Skeletal muscle tissue (tissue), 4 donors: Measurements from ENCODE around the gene JMJD8. TPM values are rescaled to one million over a fixed set of nuclear protein-coding genes. Genes with fewer than 3 reads are reported as not detected.

Experiments
- H3K27ac ChIP-seq: one replicate; pipeline ENCODE4 v1.7.0; 2013; ENCODE audit warnings: mild to moderate bottlenecking, low read depth, low read length, inconsistent platforms
- H3K27me3 ChIP-seq, 3 donors: one replicate each; pipeline ENCODE4 v1.7.0; 2013; ENCODE audit warnings: low read length in 3 of 3; ENCODE audit not compliant: control insufficient read depth in 3 of 3, insufficient read depth in 3 of 3
- H3K36me3 ChIP-seq, 3 donors: one replicate each; pipeline ENCODE4 v1.7.0; 2013; ENCODE audit warnings: low read length in 3 of 3; ENCODE audit not compliant: control insufficient read depth in 3 of 3, insufficient read depth in 3 of 3
- H3K4me1 ChIP-seq, 3 donors: one replicate each; pipeline ENCODE4 v1.7.0; 2013; ENCODE audit warnings: low read length in 3 of 3, mild to moderate bottlenecking in 3 of 3; ENCODE audit not compliant: control insufficient read depth in 3 of 3, insufficient read depth in 3 of 3
- H3K4me3 ChIP-seq, 3 donors: one replicate each; pipeline ENCODE4 v1.7.0; 2013; ENCODE audit warnings: low read length in 3 of 3
- H3K9ac ChIP-seq, 3 donors: one replicate each; pipeline ENCODE4 v1.7.0; 2013; ENCODE audit warnings: low read length in 3 of 3, mild to moderate bottlenecking in 3 of 3, moderate library complexity in 2 of 3, low read depth in 1 of 3
- H3K9me3 ChIP-seq, 3 donors: one replicate each; pipeline ENCODE4 v1.7.0; 2013; ENCODE audit warnings: low read length in 3 of 3; ENCODE audit not compliant: control insufficient read depth in 3 of 3
- total RNA-seq: library from RNA; depleted of rRNA; stranded (reverse); fragments of >200 nt; gene quantifications from one replicate; pipeline ENCODE4 v1.2.3, GENCODE V29; 2014
- donor health status: Osteomylitis.

Gene JMJD8
- total RNA-seq, 1 donor from 2014 or later = 13.0 TPM

DNA sequence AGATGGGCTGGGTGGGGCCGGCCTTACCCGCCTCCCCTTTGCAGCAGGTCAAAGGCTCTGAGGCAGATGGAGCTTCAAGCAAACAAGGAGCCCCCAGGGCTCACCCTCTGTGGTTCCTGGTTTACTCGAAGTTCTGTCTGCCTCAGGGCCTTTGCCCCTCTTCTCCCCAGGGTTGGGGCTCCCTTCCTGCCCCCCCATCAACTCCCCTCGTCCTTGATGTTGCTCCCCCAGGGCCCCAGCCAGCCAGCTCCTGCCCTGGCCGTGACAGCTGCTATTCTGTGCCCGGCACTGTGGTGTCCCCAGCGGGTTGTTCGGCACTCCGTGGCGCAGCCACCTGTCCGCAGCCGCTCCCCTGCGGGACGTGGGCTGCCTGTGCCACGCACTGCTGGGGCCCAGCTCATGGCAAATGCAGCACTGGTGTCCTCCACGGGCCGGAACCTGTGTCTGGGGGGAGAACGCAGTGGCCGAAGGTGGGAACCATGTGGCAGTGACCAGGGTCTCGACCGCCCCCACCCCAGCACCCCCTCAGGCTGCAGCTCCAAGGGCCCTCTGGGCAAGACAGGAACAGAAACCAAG lies 26.5 kb upstream of the JMJD8 start:
- H3K4me3 ChIP-seq = no peak overlapping the region
- H3K9ac ChIP-seq = no peak overlapping the region
- peaks cover 9 to 24% (median 9%) of the 10 kb centered on the region in 3 donors for H3K4me1 ChIP-seq
- no peaks in the 10 kb centered on the region for H3K36me3 ChIP-seq
- peaks cover 52 to 61% (median 58%) of the 10 kb centered on the region in 3 donors for H3K27me3 ChIP-seq
- H3K9me3 ChIP-seq = no peaks in the 10 kb centered on the region
- no peak overlapping the region for H3K27ac ChIP-seq

DNA sequence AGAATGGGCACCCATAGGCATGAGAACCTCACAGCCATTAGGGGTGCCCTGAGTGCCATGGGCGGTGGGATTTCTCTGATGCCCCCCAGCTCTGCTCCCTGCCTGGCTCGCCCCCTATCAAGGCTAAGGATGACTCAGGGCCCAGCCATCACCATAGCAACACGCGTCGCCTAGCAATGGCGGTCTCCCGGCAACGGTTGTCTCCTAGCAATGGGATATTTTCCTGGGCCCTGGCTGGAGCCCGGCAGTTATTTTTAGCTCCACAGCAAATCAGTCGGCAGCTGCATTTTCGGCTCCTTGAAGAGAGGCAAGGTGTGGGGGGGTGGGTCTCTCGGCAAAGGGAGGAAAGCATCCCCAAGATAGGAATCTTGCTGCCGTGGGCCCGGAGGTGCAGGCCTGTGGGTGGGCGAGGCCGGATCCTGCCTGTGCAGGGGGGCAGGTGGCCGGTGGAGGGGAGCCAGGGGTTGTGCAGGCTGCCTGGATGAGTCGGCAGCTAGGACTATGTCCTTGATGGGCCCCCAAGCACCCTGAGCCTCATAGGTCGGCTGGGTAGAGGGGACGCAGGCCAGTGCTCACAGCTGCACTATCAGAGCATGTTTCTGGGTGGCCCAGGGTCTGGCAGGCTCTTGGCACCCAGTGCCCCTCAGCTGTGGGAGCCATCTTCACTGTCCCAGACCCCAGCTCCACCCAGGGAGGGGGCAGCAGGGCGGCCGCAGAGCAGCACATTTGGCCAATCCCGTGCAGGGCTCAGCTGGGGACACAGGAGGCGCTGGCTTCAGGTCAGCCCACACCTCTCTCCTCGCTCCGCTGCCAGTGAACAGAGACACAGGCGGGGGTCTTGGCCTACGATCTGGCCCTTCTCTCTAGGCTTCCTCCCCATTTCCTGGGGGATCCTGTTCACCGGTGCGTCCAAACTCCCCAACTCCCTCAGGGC lies 25.7 kb upstream of the JMJD8 start:
- H3K27ac ChIP-seq = no peak overlapping the region
- no peaks in the 10 kb centered on the region for H3K9me3 ChIP-seq
- no peaks in the 10 kb centered on the region for H3K36me3 ChIP-seq
- H3K4me1 ChIP-seq = peaks cover 9 to 21% (median 9%) of the 10 kb centered on the region in 3 donors
- H3K9ac ChIP-seq = no peak overlapping the region
- peaks cover 55 to 66% (median 60%) of the 10 kb centered on the region in 3 donors for H3K27me3 ChIP-seq
- no peak overlapping the region for H3K4me3 ChIP-seq

DNA sequence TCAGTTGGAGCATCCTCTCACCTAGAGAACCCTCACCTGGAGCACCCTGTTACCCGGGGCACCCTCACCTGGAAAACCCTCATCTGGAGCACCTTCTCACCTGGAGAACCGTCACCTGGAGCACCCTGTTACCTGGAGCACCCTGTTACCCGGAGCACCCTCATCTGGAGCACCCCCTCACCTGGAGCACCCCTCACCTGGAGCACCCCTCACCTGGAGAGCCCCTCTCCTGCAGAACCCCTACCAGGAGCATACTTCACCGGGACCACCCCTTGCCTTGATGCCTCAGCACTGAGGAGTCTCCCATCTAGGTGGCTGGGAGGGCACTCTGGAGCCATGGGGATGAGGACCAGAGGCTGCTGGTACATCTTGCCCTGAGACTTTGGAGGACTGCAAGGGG lies 24.8 kb upstream of the JMJD8 start:
- Histone ChIP-seq H3K4me3 (no peak overlapping the region), H3K4me1 (peaks cover under 1 to 14% (median 7%) of the 10 kb centered on the region in 3 donors), H3K27ac (no peak overlapping the region), H3K36me3 (no peaks in the 10 kb centered on the region), H3K27me3 (peaks cover 64 to 73% (median 67%) of the 10 kb centered on the region in 3 donors), H3K9ac (no peak overlapping the region), H3K9me3 (no peaks in the 10 kb centered on the region)

DNA sequence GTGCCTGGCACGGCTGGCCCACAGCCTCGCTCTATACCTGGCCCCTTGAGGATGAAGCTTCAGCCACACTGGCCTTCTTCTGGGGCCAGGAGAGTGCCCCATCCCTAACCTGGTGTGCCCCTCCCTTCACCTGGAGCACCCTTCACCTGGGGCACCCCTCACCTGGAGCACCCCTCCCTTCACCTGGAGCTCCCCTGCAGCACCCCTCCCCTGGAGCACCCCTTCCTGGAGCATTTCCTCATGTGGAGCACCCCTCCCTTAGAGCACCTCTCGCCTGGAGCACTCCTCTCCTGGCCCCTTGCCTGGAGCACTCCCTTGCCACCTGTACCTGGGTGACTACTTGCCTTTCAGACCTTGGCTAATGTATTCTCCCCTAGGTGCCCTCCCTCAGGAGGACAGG lies 23.9 kb upstream of the JMJD8 start:
- Histone ChIP-seq H3K9ac (no peak overlapping the region), H3K4me1 (peaks cover 0 to 13% (median 7%) of the 10 kb centered on the region in 3 donors), H3K4me3 (no peak overlapping the region), H3K27ac (no peak overlapping the region), H3K27me3 (peaks cover 71 to 79% (median 73%) of the 10 kb centered on the region in 3 donors), H3K9me3 (no peaks in the 10 kb centered on the region), H3K36me3 (no peaks in the 10 kb centered on the region)

DNA sequence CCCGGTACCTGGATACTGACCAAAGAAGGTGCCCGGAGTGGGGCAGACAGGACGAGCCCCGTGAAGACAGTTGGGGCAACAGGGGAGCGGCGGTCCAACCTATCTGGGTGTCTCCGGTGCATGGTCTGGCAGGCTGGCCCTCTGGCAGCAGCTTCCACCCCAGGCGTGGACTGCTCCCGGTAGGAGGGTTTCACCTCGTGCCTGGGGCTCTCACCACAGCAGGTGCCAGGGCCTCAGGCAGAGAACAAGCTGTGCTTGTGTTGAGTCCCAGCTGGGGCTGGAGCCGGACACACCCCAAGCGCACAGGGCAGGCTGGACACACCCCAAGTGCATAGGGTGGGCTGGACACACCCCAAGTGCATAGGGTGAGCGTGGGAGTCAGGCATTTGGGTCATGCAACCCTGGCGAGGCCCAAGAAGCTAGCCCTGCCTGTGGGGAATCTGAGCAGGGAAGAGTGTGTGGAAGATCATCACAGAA lies 23.0 kb upstream of the JMJD8 start:
- no peak overlapping the region for H3K4me3 ChIP-seq
- no peaks in the 10 kb centered on the region for H3K36me3 ChIP-seq
- H3K27me3 ChIP-seq = peaks cover 80 to 88% (median 83%) of the 10 kb centered on the region in 3 donors
- H3K9me3 ChIP-seq = no peaks in the 10 kb centered on the region
- no peak overlapping the region for H3K27ac ChIP-seq
- H3K4me1 ChIP-seq = peaks cover 0 to 10% (median 7%) of the 10 kb centered on the region in 3 donors
- H3K9ac ChIP-seq = no peak overlapping the region

DNA sequence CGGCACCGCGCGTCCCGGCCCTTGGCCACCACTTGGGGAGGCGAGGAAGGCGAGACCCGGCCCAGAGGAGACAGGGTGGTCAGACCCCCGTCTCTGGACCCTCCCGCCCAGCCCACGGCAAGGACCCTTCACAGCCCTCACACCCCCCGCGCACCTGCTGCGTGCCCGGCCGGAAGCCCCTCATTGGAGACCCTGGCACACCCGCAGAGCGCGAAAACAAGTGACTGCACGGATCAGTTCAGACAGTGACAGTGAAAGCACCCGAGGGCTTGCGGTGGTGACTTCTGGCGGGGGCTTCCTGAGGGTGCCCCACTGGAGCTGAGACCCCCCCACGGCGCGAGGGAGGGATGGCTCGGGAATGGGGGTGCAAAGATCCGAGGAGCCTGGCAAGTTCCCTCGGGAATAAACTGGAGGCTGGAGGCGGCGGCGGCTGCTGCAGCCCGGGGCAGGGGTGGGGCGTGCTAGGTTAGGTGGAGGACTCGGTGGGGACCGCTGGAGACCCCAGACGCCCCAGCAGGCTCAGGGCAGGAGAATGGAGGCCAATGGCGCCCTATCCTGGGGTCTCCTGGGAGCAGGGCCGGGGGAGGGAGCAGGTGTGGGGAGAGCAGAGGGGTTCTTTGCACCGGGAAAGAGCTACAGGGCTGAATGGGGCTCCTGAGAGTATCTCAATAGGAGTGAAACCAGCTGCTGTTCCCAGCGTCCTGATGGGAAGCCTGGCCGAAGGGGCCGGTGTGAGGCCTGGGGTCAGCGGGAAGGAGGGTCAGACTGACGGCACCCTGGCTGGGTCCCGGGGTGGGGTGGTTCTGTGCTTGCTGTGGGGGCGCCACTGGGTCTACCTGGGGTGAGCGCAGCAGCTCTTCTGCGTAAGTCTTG lies 22.3 kb upstream of the JMJD8 start:
- no peak overlapping the region for H3K9ac ChIP-seq
- H3K9me3 ChIP-seq = no peaks in the 10 kb centered on the region
- H3K27me3 ChIP-seq = peaks cover 84 to 93% (median 87%) of the 10 kb centered on the region in 3 donors
- no peak overlapping the region for H3K27ac ChIP-seq
- peaks cover 0 to 10% (median 4%) of the 10 kb centered on the region in 3 donors for H3K4me1 ChIP-seq
- no peak overlapping the region for H3K4me3 ChIP-seq
- H3K36me3 ChIP-seq = no peaks in the 10 kb centered on the region

DNA sequence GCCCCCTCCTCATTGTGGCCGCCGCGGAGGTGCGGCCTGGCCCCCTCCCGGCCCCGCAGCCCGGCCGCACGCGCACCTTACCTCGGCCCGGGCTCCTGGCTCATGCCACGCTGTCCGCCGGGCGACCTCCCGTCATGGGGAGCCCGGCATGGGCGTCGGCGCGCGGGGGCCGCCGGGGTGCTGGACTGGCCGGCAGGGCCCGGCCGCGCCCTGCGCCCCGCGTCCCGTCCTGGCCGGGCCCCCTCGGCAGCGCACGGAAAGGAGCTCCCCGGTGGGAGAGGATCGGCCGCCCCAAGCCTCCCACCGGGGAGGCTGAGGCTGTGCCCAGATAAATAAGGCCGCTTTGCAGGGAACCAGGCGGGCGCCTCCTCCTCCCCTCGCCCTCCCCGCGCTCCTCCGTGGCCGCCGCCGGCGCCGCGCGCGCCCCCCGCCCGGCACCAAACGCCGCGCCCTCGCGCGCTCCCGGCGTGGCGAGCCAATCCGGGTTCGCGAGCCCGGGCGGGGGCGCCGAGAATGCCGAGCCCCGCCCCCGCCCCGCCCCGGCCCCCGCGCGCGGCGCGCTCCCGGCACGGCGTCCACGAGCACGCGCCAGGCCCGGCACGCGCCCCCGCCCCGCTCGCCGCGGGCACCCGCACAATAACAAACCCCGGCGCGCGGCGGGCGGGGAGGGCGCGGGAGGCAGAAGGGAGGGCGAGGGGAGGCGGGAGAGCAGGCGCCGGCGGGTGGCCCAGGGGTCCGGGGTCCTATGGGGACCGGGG lies 21.5 kb upstream of the JMJD8 start, which contains the start of gene FBXL16:
TSS of gene FBXL16 (minus strand) at position 371 of the 758 bp plus-strand sequence. CDS start 8,396 bp downstream, outside the sequence.
- Histone ChIP-seq H3K27ac (no peak within 1 kb of the TSS), H3K9me3 (no peaks in the 10 kb centered on the region), H3K27me3 (peaks cover 76 to 92% (median 86%) of the 10 kb centered on the region in 3 donors), H3K4me3 (no peak within 1 kb of the TSS), H3K36me3 (no peaks in the 10 kb centered on the region), H3K9ac (no peak within 1 kb of the TSS), H3K4me1 (peaks cover 0 to 10% (median 4%) of the 10 kb centered on the region in 3 donors)

DNA sequence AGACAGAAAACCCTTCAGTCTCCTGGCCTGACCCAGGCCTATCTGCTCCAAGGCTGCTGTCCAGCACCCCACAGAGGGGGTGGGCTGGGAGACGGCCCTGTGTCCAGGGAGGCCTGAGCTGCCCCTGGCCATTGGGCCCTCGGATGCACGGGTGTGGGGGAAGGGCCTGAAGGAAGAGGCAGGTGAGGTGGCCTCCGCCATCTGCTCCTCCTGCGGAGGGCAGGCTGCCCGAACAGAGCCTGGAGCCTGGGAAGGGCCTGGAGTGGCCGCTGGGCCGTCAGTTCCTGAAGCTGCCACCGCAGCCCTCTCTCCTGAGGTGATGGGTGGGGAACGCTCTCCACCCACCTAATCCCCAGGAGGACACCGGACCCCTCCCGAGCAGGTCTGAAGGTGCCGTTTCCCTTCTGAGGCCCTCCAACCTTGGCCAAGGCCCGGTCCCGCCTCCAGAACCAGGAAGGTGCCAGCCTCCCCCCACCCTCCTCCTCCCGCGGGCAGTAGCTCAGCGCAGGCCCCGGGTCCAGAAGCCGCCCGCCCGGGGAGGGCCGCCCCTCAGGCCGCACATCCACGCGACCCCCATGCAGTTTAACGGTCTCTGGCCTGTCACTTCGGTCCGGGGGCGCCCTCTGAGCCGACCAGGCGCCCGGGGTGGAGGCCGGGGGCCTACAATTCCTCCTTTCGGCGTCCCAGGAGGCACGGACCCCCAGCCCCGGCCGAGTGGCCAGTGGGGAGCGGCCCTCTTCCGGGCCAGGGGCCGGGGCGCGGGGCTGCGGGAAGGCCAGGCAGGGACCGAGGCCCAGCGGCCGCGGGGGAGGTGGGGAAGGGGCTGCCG lies 20.6 kb upstream of the JMJD8 start:
- no peaks in the 10 kb centered on the region for H3K9me3 ChIP-seq
- peaks cover 0 to 5% (median 2%) of the 10 kb centered on the region in 3 donors for H3K4me1 ChIP-seq
- H3K36me3 ChIP-seq = no peaks in the 10 kb centered on the region
- H3K27ac ChIP-seq = no peak overlapping the region
- no peak overlapping the region for H3K9ac ChIP-seq
- peaks cover 75 to 91% (median 86%) of the 10 kb centered on the region in 3 donors for H3K27me3 ChIP-seq
- no peak overlapping the region for H3K4me3 ChIP-seq
